HepG2 (cell line): ENCODE results near the gene LNPK. TPM values are rescaled to one million over a fixed set of nuclear protein-coding genes. Genes with fewer than 3 reads are reported as not detected.

Experiments
- BCLAF1 ChIP-seq: fragments of 450-650 bp; IDR thresholded peaks from 2 replicates; pipeline ENCODE4 v1.6.1; 2017; ENCODE audit warnings: mild to moderate bottlenecking
- CEBPZ ChIP-seq: IDR thresholded peaks from 2 replicates; pipeline ENCODE4 v1.6.1; 2012; ENCODE audit warnings: low read length, improper control_type of control experiment
- ETV5 ChIP-seq: IDR thresholded peaks from 2 replicates; pipeline ENCODE4 v1.6.1; 2018; ENCODE audit warnings: missing biosample characterization, missing genetic modification reagents, inconsistent platforms, borderline replicate concordance
- FLYWCH1 ChIP-seq: sonication (generic); formaldehyde crosslinking; IDR thresholded peaks from 2 replicates; pipeline ENCODE4 v1.8.1; 2023; ENCODE audit warnings: mild to moderate bottlenecking, missing genetic modification reagents
- NCOA1 ChIP-seq: sonication (generic); formaldehyde crosslinking; IDR thresholded peaks from 2 replicates; pipeline ENCODE4 v1.9.0; 2021; ENCODE audit warnings: missing genetic modification reagents
- SNAPC5 ChIP-seq: sonication (generic); formaldehyde crosslinking; IDR thresholded peaks from 2 replicates; pipeline ENCODE4 v1.8.1; 2023; ENCODE audit warnings: mild to moderate bottlenecking, missing genetic modification reagents, borderline replicate concordance
- SP2 ChIP-seq: sonication (generic); formaldehyde crosslinking; IDR thresholded peaks from 2 replicates; pipeline ENCODE4 v1.5.1; 2020; ENCODE audit warnings: mild to moderate bottlenecking, missing genetic modification reagents
- ZBTB38 ChIP-seq: sonication (generic); formaldehyde crosslinking; IDR thresholded peaks from 2 replicates; pipeline ENCODE4 v1.5.1; 2020; ENCODE audit warnings: mild to moderate bottlenecking, missing genetic modification reagents
- ZHX2 ChIP-seq, 2 experiments: sonication (generic) in 1 of 2; formaldehyde crosslinking in 1 of 2; IDR thresholded peaks; 2 replicates each; pipeline versions ENCODE4 v1.6.1 to v1.9.0; 2014 to 2022; ENCODE audit warnings: antibody characterized with exemption in 1 of 2, borderline replicate concordance in 1 of 2, inconsistent platforms in 1 of 2, low read depth in 1 of 2, missing genetic modification reagents in 1 of 2
- ZMAT3 ChIP-seq: sonication (generic); formaldehyde crosslinking; conservative IDR thresholded peaks from 2 replicates; pipeline ENCODE4 v1.7.0; 2021; ENCODE audit warnings: missing genetic modification reagents
- ZNF264 ChIP-seq: sonication (generic); formaldehyde crosslinking; IDR thresholded peaks from 2 replicates; pipeline ENCODE4 v1.4.0; 2020; ENCODE audit warnings: missing genetic modification reagents
- ZNF335 ChIP-seq: sonication (generic); formaldehyde crosslinking; IDR thresholded peaks from 2 replicates; pipeline ENCODE4 v1.4.0; 2020; ENCODE audit warnings: missing genetic modification reagents
- ZNF576 ChIP-seq: sonication (generic); formaldehyde crosslinking; IDR thresholded peaks from 2 replicates; pipeline ENCODE4 v1.4.0; 2020; ENCODE audit warnings: mild to moderate bottlenecking, missing genetic modification reagents
- ZNF605 ChIP-seq: sonication (generic); formaldehyde crosslinking; IDR thresholded peaks from 2 replicates; pipeline ENCODE4 v1.8.0; 2022; ENCODE audit warnings: mild to moderate bottlenecking, missing genetic modification reagents
- ZNF724P ChIP-seq: sonication (generic); formaldehyde crosslinking; IDR thresholded peaks from 2 replicates; pipeline ENCODE4 v1.8.0; 2022; ENCODE audit warnings: missing genetic modification reagents, borderline replicate concordance
- ZNF773 ChIP-seq: sonication (generic); formaldehyde crosslinking; IDR thresholded peaks from 2 replicates; pipeline ENCODE4 v1.4.0; 2020; ENCODE audit warnings: missing genetic modification reagents, borderline replicate concordance
- polyA plus RNA-seq, 8 experiments: library from polyadenylated mRNA; depleted of rRNA in 3 of 8; stranded (reverse) in 7 of 8; unstranded in 1 of 8; fragments of >200 nt; fragmentation: Illumina TruSeq in 4 of 8; extraction: Trizol in 4 of 8; gene quantifications; 2 replicates each; pipeline versions ENCODE4 v1.2.1 to v1.2.3, GENCODE V29; 2011 to 2016; ENCODE audit warnings: low read depth in 4 of 8, missing spikeins in 1 of 8, mixed read lengths in 1 of 8; ENCODE audit not compliant: insufficient read depth in 1 of 8
- total RNA-seq, 5 experiments: library from RNA; depleted of rRNA; stranded (reverse); fragments of >200 nt; fragmentation: Illumina TruSeq; extraction: Trizol; gene quantifications; 2 replicates each; pipeline ENCODE4 v1.2.3, GENCODE V29; 2016; ENCODE audit warnings: low read depth in 1 of 5

LNPK gene
- total and polyA plus RNA-seq, 2 of the 13 experiments (the other 11 are each of a cell fraction or from before 2014, with no cell fraction given): 25.4 to 26.1 TPM

GRCh38 chr2:176001916-176002687 is at the start of gene LNPK (continued):
- TF ChIP-seq ZHX2 (IDR thresholded peaks at IDR 0.05; ENCODE audit: low read depth) (no peak), ZHX2 (CRISPR knock-in tag; IDR thresholded peaks at IDR 0.05; ENCODE audit: borderline replicate concordance) (peak; percentile 53; the same call in 1 of the 2 replicates), NCOA1 (CRISPR knock-in tag) (no peak), ZNF264 (CRISPR knock-in tag) (peak; percentile 28; the same call in 1 of the 2 replicates), ZMAT3 (CRISPR knock-in tag) (0 out of 2 replicates have a peak, but pooled peaks have one; percentile 38), ZNF724P (CRISPR knock-in tag) (peak; percentile 28; the same call in 1 of the 2 replicates), ZNF335 (CRISPR knock-in tag) (no peak), FLYWCH1 (no peak), ETV5 (CRISPR knock-in tag) (no peak), SNAPC5 (no peak; the same call in 1 of the 2 replicates), SP2 (CRISPR knock-in tag) (peak; percentile 48; the same call in 1 of the 2 replicates), ZNF605 (peak; percentile 83), BCLAF1 (no peak), ZNF773 (CRISPR knock-in tag) (no peak), ZBTB38 (CRISPR knock-in tag) (0 out of 2 replicates have a peak, but pooled peaks have one; percentile 29), ZNF576 (no peak), CEBPZ (no peak)
